RPMI8226 (cell line): ENCODE data around the gene TTC27.
A peak's percentile ranks its signal among the peaks of the same experiment; 100 is the strongest.
"Not testable (repeated sequence)": the region's sequence is repeated elsewhere in the genome, so short reads cannot be mapped to it uniquely, and the experiment has no call there.

Experiments
- DNase-seq: peaks from one replicate; pipeline ENCODE4 v3.0.0-alpha.2; 2015

The TTC27 gene

DNA sequence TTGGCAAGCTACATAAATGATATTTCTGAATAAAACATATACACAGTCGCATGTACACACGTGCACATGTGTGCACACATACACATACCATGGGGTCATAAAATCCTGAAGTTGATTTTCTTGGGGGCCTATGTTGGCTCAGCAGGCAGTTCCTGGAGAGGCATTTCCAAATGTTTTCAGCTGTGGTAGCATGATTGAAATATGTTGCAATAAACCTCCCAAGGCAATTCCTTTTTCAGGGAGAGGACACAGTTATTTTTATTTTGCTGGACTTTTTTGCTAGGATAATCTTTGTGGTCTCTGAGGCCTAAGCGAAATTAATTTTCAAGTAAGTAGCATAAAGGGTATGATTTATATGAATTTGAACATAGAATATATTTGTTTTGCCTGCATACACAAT lies 192.2 kb downstream of the TTC27 start:
- DNase-seq: no peak

- DNase-seq: no peak
Measured at GRCh38 chr2:32820701-32821100, 192.9 kb downstream of the TTC27 start.

DNA sequence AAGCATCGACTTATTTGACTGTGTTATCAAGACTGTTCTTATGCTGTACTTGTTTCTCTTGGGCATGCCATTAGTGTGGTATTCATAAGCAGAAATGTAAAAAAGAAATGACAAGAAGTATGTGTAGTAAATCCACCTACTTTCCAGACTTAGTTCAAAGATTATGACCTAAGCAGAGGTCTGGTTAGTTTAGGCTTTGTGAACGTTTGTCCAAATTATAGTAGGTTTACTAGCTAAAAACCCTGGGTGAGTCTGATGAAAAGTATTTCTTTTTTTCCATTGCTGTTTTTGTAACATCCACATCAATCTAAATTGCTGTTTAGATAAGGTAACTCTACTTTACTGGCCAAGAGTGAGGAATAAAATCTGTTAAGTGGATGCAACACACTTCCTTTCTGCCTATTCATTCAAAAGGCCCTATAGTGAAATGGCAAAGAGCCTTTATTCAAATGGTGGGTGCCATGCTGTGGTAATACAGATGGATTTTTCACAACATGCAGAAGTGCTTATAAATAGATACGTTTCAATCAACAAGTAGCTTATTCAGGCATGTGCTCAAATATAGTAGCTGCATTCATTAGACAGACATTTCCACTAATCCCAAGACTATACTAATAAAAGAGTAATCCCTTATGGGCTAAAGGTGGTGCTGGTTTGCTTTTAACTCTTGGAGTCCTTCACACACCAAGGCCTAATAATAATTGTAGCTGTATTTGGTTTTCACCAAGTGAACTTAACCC lies 196.4 kb downstream of the TTC27 start:
- no peak for DNase-seq

- DNase-seq: no peak
Measured at GRCh38 chr2:32825291-32825712, 197.5 kb downstream of the TTC27 start.

- no peak for DNase-seq
Measured at GRCh38 chr2:32830196-32830595, 202.3 kb downstream of the TTC27 start.

DNA sequence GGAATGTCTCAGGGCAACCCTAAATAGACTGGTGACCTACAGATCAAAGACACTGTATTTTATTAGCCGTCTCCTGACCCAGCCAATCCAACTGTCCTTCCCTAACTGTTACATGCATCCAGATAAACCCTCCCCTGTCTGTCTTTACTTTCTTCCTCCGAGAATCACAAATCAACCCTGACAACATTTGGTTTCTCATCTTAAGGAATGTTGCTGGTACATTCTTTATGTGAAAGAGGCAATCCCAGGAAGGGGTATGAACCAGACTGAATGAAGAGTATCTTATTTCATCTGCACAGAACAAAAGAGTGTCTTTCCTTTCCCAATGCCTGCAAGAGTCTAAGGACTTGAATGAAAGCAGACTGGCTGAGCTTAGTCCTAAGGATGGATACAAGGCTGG lies 205.0 kb downstream of the TTC27 start:
- DNase-seq: no peak

- no peak for DNase-seq
Measured at GRCh38 chr2:32833709-32834108, 205.9 kb downstream of the TTC27 start.

GRCh38 chr2:32835148-32835547 lies 207.3 kb downstream of the TTC27 start:
- no peak for DNase-seq

GRCh38 chr2:32836933-32837332 lies 209.1 kb downstream of the TTC27 start:
- no peak for DNase-seq

GRCh38 chr2:32838418-32838817 lies 210.6 kb downstream of the TTC27 start:
- DNase-seq: peak; percentile 64

DNA sequence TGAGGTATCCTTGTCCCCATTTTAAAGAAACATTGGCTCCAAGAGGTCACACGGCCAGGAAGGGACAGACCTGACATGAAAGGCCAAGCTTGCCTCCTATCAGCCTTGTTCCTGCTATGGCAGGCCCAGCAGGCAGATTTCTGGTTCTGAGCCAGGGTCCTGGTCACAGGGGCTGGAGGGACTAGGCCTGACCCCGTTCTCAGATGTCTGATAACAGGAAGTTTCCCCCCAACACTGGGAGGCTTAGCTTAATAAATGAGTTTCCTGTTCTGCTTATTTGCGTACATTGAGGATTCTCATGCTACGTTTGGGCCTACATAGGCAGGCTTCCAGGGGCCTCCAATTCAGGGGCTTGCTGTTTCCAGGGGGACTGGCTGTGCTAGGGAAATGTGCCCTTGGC lies 211.1 kb downstream of the TTC27 start:
- no peak for DNase-seq

DNA sequence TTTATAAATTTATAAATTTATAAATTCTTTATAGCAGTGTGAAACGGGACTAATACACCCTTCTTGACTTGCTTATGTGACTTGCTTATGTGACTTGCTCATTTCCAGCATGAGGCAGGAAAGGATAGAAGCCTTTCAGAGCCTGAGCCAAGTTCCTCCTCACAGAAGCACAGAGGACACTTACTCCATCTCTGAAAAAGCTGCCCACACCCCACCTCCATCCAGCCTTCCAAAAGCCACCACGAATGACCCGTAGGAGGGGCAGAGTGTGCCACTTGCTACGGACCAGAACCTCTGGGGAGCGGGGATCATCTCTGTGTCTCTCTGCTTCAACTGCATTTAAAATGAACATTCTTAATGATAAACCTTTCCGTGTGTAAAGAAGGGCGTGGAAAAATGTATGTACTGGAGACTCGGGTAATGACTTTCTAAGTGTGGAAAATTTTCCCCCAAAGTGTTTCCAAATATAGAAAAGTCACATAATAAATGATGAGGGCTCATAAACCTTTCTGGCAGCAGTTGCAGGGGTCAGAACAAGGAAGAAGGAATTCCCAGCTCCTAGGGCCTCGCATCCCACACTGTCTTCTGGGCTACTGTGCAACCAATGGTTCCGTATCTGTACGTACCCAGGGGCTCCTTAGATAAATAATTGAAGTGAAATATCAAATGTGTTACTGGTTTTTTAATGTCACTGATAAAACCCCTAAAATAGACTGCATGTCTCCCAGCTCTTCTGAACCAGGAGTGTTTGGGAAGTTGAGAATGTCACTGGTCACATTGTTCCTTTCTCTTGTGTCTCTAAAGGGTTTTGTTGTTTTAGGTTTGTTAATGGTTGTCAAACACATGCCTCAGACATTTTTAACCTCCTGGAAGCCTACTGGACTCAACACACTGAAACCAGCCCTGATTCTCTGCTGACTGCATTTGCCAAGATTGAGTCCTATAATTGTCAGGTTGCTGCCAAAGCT lies 214.4 kb downstream of the TTC27 start:
- no peak for DNase-seq

DNA sequence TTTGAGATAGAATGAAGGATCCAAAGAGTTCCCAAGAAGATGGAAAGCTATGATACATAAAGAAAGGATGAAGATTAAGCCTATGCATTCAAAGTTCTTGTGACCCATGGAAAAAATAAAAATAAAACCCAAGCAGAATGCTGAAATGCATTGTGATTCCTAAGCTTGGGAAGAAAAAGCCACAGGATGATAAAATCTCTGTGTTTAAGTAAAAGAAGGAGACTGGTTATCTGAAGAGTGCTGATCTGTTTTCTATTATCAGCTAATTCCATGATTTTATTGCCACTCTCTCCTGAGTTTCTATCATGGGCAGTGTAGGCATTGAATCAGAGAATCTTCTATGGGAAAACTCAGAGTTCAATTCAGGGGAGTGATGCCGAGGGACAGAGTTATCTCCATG lies 215.8 kb downstream of the TTC27 start:
- no peak for DNase-seq

- DNase-seq: no peak
Measured at GRCh38 chr2:32844253-32844652, 216.4 kb downstream of the TTC27 start.

DNA sequence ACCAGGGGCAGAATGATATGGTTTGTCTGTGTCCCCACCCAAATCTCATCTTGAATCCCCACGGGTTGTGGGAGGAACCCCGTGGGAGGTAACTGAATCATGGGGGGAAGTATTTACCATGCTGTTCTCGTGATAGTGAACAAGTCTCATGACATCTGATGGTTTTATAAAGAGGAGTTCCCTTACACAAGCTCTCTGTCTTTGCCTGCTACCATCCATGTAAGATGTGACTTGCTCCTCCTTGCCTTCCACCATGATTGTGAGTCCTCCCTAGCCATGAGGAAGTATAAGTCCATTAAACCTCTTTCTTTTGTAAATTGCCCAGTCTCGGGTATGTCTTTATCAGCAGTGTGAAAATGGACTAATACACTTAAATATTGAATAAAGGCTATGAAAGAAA lies 218.4 kb downstream of the TTC27 start:
- not testable (repeated sequence) for DNase-seq

- DNase-seq: no peak
Measured at GRCh38 chr2:32847734-32848133, 219.9 kb downstream of the TTC27 start.

GRCh38 chr2:32849456-32850194 lies 221.8 kb downstream of the TTC27 start:
- DNase-seq: no peak

DNA sequence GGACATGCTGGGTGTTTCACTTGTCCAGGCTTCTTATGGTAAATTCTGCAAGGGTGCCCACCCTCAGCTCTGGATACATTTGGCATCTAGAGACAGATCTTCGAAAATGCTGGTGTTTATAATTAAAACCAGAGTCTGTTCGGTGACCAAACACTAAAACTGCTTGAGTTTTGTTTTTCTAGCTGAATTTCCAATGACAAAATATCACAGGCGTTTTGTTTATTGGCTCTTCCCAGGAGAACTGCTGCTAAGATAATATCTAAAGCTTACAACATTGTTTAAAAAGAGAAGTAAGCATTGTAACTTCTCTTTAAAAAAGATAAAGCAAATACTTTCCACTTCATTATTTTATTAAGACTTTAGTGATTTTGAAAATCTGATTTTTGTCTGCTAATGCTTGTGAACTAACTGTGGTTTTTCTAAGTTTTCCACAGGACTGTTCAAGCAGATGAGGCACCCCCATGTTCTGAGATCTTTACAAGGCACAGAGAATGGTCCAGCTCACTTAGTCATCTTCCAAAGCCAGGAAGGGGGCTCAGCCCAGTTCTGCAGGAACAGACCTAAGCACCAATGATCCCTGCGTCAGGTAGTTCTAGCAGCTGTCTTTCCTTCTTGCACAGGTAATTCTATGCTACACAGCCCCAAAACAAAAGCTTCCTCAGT lies 224.1 kb downstream of the TTC27 start:
- DNase-seq: no peak

DNA sequence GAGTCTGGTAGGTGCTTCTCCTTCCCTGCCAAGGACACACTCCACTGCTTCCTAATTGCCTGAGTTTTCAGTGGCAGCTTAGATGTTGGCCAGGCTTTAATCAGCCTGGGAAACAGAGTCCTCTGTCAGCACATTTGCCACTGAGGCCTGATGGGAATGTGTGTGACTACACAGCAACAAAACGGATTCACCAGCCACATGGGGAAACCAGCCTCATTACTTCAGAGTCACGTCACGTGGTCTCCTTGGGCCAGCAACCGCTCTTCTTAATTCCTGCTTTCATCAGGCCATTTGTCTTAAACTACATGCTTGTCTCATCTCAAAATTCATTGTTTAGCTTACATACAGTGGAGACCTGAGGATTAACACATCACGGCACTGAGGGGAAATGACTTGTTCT lies 225.0 kb downstream of the TTC27 start:
- DNase-seq: no peak

- no peak for DNase-seq
Measured at GRCh38 chr2:32856891-32857290, 229.0 kb downstream of the TTC27 start.

- no peak for DNase-seq
Measured at GRCh38 chr2:32858713-32859112, 230.9 kb downstream of the TTC27 start.

DNA sequence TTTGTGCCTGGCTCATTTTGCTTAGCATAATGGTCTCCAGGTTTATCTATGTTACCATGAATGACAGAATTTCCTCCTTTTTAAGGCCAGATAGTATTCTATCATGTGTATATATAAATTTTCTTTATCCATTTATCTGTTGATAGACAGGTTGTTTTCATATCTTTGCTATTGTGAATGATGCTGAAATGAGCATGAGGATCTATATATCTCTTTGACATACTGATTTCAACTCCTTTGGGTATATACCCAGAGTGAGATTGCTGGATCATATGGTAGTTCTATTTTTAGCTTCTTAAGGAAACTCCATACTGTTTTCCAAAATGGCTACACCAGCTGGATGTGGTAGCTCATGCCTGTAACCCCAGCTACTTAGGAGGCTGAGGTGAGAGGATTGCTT lies 232.5 kb downstream of the TTC27 start:
- DNase-seq: no peak
